ENCODE data around the gene GALR2. TPM values are rescaled to one million over a fixed set of nuclear protein-coding genes. Genes with fewer than 3 reads are reported as not detected.
"Not testable (repeated sequence)": the region's sequence is repeated elsewhere in the genome, so short reads cannot be mapped to it uniquely, and the experiment has no call there.

GALR2 gene
- total RNA-seq, 1 donor: not detected

DNA sequence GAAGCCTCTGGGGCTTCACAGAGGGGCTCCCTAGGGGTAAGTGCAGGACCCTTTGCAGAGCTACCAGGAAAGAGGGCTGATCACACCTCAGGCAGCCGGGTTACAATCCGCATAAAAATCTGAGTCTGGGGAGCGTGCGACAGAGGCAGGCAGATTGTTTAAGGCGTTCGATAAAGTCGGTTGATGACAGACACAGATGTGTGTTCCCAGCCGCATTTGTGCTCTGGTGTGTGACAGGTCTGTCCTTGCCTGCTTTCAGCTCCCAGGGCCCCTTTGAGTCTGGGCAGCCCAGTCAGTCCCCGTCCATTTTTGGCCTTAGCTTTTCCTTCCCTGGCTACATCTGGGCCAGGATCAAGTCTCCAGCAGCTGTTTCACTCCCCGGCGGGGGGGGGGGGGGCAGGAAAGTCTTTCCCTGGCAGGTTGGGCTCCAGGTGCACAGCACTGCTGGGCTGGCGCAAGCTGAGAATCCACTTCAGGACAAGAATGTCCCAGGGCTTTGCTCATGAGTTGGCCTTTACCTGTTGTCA lies 3.1 kb downstream of the GALR2 start:
- no peak for DNase-seq (ENCODE audit: low read depth)
- TF ChIP-seq, protein P1, sequence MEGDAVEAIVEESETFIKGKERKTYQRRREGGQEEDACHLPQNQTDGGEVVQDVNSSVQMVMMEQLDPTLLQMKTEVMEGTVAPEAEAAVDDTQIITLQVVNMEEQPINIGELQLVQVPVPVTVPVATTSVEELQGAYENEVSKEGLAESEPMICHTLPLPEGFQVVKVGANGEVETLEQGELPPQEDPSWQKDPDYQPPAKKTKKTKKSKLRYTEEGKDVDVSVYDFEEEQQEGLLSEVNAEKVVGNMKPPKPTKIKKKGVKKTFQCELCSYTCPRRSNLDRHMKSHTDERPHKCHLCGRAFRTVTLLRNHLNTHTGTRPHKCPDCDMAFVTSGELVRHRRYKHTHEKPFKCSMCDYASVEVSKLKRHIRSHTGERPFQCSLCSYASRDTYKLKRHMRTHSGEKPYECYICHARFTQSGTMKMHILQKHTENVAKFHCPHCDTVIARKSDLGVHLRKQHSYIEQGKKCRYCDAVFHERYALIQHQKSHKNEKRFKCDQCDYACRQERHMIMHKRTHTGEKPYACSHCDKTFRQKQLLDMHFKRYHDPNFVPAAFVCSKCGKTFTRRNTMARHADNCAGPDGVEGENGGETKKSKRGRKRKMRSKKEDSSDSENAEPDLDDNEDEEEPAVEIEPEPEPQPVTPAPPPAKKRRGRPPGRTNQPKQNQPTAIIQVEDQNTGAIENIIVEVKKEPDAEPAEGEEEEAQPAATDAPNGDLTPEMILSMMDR (IDR thresholded peaks at IDR 0.05; ENCODE audit: insufficient read depth, low read depth, low read length): no peak

DNA sequence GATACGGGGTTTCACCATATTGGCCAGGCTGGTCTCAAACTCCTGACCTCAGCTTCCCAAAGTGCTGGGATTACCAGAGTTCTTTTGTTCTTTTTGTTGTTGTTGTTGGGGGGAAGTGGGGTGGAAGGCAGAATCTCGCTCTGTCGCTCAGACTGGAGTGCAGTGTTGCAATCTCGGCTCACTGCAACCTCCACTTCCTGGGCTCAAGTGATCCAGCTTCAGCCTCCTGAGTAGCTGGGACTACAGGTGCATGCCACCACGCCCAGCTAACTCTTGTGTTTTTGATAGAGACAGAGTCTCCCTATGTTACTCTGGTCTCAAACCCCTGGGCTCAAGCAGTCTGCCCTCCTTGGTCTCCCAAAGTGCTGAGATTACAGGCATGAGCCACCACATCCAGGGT lies 3.8 kb downstream of the GALR2 start:
- not testable (repeated sequence) for H3K4me3 ChIP-seq (ENCODE audit: low read depth, low read length); DNase-seq (ENCODE audit: low read depth)

More for the DNA sequence above, 3.1 kb downstream of the GALR2 start:
- no peak overlapping the region for H3K4me3 ChIP-seq (ENCODE audit: low read depth, low read length)

DNA sequence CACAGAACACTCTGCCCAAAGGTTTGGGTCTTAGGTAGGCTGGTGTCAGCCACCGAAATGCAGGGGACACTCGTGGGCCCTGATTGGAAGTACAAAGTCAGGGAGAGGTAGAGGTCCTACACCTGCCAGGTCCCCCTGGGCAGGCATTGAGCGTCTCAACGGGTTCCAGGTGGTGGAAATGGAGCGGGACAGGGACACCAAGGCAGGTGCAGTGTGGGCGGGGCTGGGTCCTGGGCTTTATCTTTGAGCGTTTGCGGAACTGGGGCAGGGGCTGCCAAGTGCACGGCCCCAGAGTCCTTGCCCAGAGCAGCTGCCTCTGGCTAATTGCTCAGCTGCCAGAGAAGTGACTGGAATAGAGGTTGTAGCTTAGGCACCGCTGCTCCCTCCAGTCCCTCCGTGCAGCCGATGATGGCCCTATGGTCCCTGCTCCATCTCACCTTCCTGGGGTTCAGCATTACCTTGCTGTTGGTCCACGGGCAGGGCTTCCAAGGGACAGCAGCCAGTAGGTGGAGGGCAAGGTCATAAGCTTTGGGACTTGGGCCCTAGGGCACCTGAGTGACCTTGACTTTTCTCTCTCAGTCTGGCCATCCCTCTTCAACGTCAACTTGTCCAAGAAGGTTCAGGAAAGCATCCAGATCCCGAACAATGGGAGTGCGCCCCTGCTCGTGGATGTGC lies 4.4 kb downstream of the GALR2 start, which contains the start of gene ZACN:
TSS of gene ZACN (plus strand) at position 323 of the 675 bp plus-strand sequence. CDS start at position 406, 83 bp downstream.
- TF ChIP-seq, protein P1 (IDR thresholded peaks at IDR 0.05; ENCODE audit: insufficient read depth, low read depth, low read length): no peak
- H3K4me3 ChIP-seq (ENCODE audit: low read depth, low read length): no peak within 1 kb of the TSS
- DNase-seq (ENCODE audit: low read depth): no peak

DNA sequence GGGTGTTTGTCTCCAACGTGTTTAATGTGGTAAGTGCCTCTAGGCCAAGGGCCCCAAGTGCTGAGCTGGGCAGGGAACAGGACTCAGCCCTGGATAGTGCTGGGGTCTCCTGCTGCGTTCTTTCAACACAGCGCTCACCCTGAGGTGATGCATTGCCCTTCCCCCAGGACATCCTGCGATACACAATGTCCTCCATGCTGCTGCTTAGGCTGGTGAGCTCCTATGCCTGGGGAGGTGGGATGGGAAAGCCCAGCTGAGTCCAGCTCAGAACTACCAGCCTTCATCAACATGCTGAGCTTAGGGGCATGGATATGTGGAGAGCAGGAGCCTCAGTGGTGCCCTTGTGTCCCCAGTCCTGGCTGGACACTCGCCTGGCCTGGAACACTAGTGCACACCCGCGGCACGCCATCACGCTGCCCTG lies 5.0 kb downstream of the GALR2 start:
- no peak for DNase-seq (ENCODE audit: low read depth)
- TF ChIP-seq, protein P1 (IDR thresholded peaks at IDR 0.05; ENCODE audit: insufficient read depth, low read depth, low read length): no peak
- H3K4me3 ChIP-seq (ENCODE audit: low read depth, low read length): no peak overlapping the region

DNA sequence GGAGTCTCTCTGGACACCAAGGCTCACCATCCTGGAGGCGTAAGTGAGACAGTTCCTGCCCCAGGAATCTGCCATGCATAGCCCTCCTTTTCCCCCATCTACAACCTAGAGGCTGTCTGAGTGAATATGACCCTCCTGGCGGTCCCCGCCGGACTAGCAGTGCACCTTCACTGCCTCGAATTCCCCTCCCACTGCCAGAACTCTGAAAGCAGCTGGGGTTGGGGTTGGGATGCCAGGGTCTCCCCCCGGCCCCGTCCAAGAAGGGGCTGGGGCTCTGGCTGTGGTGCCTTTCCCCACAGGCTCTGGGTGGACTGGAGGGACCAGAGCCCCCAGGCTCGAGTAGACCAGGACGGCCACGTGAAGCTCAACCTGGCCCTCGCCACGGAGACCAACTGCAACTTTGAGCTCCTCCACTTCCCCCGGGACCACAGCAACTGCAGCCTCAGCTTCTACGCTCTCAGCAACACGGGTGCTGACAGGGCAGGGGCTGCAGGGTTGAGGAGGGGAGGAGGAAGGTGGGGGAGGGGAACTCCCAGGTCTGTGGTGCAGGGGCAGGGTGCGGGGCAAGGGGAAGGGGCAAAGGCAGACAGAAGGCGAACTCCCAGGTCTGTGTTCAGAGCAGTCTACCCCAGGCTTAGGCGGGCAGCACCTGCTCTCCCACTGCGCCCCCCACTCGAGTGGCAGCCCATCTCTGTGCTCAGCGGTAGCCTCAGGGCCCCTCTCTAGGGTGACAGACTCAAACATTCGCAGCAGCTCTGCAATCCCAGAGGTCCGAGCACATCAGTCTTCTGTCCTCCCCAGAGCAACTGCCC lies 5.6 kb downstream of the GALR2 start:
- TF ChIP-seq, protein P1 (IDR thresholded peaks at IDR 0.05; ENCODE audit: insufficient read depth, low read depth, low read length): no peak
- H3K4me3 ChIP-seq (ENCODE audit: low read depth, low read length): no peak overlapping the region
- no peak for DNase-seq (ENCODE audit: low read depth)

DNA sequence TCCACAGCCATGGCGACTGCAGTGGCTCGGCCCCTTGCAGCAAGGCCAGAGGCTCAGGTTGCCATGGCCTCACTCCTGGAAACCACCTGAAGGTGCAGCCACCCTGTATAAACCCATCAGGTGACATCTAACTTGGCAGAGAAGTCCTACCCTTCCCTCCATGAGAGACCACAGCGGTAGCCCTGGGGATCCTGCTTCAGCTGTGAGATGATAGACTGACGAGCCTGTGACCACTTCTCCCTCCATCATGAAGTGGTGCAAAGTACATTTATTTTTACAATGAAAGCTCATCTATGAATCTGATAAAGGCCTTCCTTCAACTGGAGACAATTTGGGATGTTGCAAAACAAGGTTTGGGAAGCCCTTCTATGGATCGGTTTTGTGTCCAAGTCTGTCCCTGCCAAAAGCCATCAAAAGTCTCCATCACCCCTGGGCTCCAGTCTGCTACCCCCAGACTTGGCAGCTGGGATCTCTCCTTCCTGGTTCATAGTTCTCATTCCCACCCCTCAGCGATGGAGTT lies 6.2 kb downstream of the GALR2 start:
- DNase-seq (ENCODE audit: low read depth): no peak
- TF ChIP-seq, protein P1 (IDR thresholded peaks at IDR 0.05; ENCODE audit: insufficient read depth, low read depth, low read length): no peak
- no peak overlapping the region for H3K4me3 ChIP-seq (ENCODE audit: low read depth, low read length)

Data from fibroblast of villous mesenchyme (primary cell).